GM19395 (cell line): ENCODE measurements around the gene MAGI1.
"Not testable (repeated sequence)": the region's sequence is repeated elsewhere in the genome, so short reads cannot be mapped to it uniquely, and the experiment has no call there.

Experiments used
- ATAC-seq: cut with Tn5 transposase; IDR thresholded peaks from one replicate; pipeline ENCODE4 v1.9.1; 2021; ENCODE audit warnings: mild to moderate bottlenecking, moderate library complexity; ENCODE audit not compliant: unreplicated experiment

MAGI1 gene

GRCh38 chr3:65582012-65582717 lies 456.6 kb downstream of the MAGI1 start:
- no peak for ATAC-seq

GRCh38 chr3:65581313-65581712 lies 457.4 kb downstream of the MAGI1 start:
- no peak for ATAC-seq

- no peak for ATAC-seq
These were observed 459.9 kb downstream of the MAGI1 start for GRCh38 chr3:65578861-65579260.

GRCh38 chr3:65577843-65578430 lies 460.8 kb downstream of the MAGI1 start:
- no peak for ATAC-seq

- no peak for ATAC-seq
These were observed 461.8 kb downstream of the MAGI1 start for GRCh38 chr3:65576966-65577365.

GRCh38 chr3:65576228-65576627 lies 462.5 kb downstream of the MAGI1 start:
- no peak for ATAC-seq

GRCh38 chr3:65575376-65575840 lies 463.3 kb downstream of the MAGI1 start:
- ATAC-seq, result no peak

- no peak for ATAC-seq
These were observed 465.1 kb downstream of the MAGI1 start for GRCh38 chr3:65573548-65574116.

- ATAC-seq, result no peak
These were observed 466.4 kb downstream of the MAGI1 start for GRCh38 chr3:65572175-65572777.

GRCh38 chr3:65569845-65570405 lies 468.8 kb downstream of the MAGI1 start:
- no peak for ATAC-seq

- no peak for ATAC-seq
These were observed 469.6 kb downstream of the MAGI1 start for GRCh38 chr3:65569129-65569528.

- ATAC-seq, result no peak
These were observed 470.2 kb downstream of the MAGI1 start for GRCh38 chr3:65568497-65568896.

GRCh38 chr3:65565744-65566143 lies 473.0 kb downstream of the MAGI1 start:
- not testable (repeated sequence) for ATAC-seq

GRCh38 chr3:65564483-65564882 lies 474.2 kb downstream of the MAGI1 start:
- no peak for ATAC-seq

GRCh38 chr3:65563861-65564260 lies 474.9 kb downstream of the MAGI1 start:
- ATAC-seq, result no peak

GRCh38 chr3:65562447-65562846 lies 476.3 kb downstream of the MAGI1 start:
- ATAC-seq, result no peak

- no peak for ATAC-seq
These were observed 477.1 kb downstream of the MAGI1 start for GRCh38 chr3:65561617-65562016.

GRCh38 chr3:65560901-65561300 lies 477.8 kb downstream of the MAGI1 start:
- ATAC-seq, result no peak

GRCh38 chr3:65560133-65560532 lies 478.6 kb downstream of the MAGI1 start:
- ATAC-seq, result no peak

GRCh38 chr3:65559643-65560042 lies 479.1 kb downstream of the MAGI1 start:
- no peak for ATAC-seq

GRCh38 chr3:65558826-65559225 lies 479.9 kb downstream of the MAGI1 start:
- ATAC-seq, result no peak
